Mesothelial cell of epicardium (in vitro differentiated cells): ENCODE results near the gene IRGQ. TPM values are rescaled to one million over a fixed set of nuclear protein-coding genes. Genes with fewer than 3 reads are reported as not detected.
"Not testable (repeated sequence)": the region's sequence is repeated elsewhere in the genome, so short reads cannot be mapped to it uniquely, and the experiment has no call there.

Experiments used
- DNase-seq, 2 experiments: peaks; one replicate each; pipeline ENCODE4 v3.0.0; 2021; ENCODE audit warnings: low spot score in 2 of 2; ENCODE audit not compliant: unreplicated experiment in 2 of 2
- H3K27ac Mint-ChIP-seq: 2 replicates; pipeline ENCODE4 v1.8.0; 2021; ENCODE audit warnings: mixed read lengths
- H3K27me3 Mint-ChIP-seq: 2 replicates; pipeline ENCODE4 v1.8.0; 2021; ENCODE audit warnings: low read depth, mixed read lengths
- H3K36me3 Mint-ChIP-seq: 2 replicates; pipeline ENCODE4 v1.8.0; 2021; ENCODE audit warnings: mixed read lengths
- H3K4me1 Mint-ChIP-seq: 2 replicates; pipeline ENCODE4 v1.8.0; 2021; ENCODE audit warnings: mixed read lengths
- H3K4me3 Mint-ChIP-seq: 2 replicates; pipeline ENCODE4 v1.8.0; 2021; ENCODE audit warnings: mild to moderate bottlenecking, moderate library complexity, mixed read lengths
- H3K9me3 Mint-ChIP-seq: 2 replicates; pipeline ENCODE4 v1.8.0; 2021; ENCODE audit warnings: mixed read lengths
- CTCF ChIP-seq: fragments of 200-600 bp; sonication (generic); IDR thresholded peaks from one replicate; pipeline ENCODE4 v1.5.0; 2021; ENCODE audit warnings: antibody characterized with exemption; ENCODE audit not compliant: unreplicated experiment
- total RNA-seq: library from RNA; stranded (reverse); gene quantifications from 3 replicates; pipeline ENCODE4 v1.2.1, GENCODE V29; 2021

The IRGQ gene
- total RNA-seq, 1 donor from 2014 or later = 42.2 TPM

GRCh38 chr19:43640424-43640757, 44.5 kb upstream of the IRGQ start:
- DNase-seq = no peak
- peaks cover 33% of the 10 kb centered on the region for H3K27me3 Mint-ChIP-seq
- H3K4me1 Mint-ChIP-seq = peaks cover 27% of the 10 kb centered on the region
- H3K36me3 Mint-ChIP-seq = no peaks in the 10 kb centered on the region
- no peak for TF ChIP-seq CTCF
- H3K27ac Mint-ChIP-seq = no peak overlapping the region
- no peaks in the 10 kb centered on the region for H3K9me3 Mint-ChIP-seq
- H3K4me3 Mint-ChIP-seq = peak overlapping the region; percentile 72

GRCh38 chr19:43639519-43640423, 43.8 kb upstream of the IRGQ start, which contains the start of gene CADM4:
CADM4 (minus strand) TSS chr19:43639850; CDS start chr19:43639790, 60 bp downstream.
- DNase-seq = peak in 1 of 2 experiments; percentile 49
- peak within 1 kb of the TSS; percentile 13 for H3K27ac Mint-ChIP-seq
- TF ChIP-seq CTCF = no peak
- peaks cover 33% of the 10 kb centered on the region for H3K27me3 Mint-ChIP-seq
- no peaks in the 10 kb centered on the region for H3K9me3 Mint-ChIP-seq
- H3K4me3 Mint-ChIP-seq = peak within 1 kb of the TSS; percentile 87
- peaks cover 32% of the 10 kb centered on the region for H3K4me1 Mint-ChIP-seq
- no peaks in the 10 kb centered on the region for H3K36me3 Mint-ChIP-seq

GRCh38 chr19:43638995-43639518, 43.1 kb upstream of the IRGQ start:
- Mint-ChIP-seq H3K27me3 (peaks cover 33% of the 10 kb centered on the region), H3K36me3 (no peaks in the 10 kb centered on the region), H3K4me3 (peak overlapping the region; percentile 87), H3K9me3 (no peaks in the 10 kb centered on the region), H3K4me1 (peaks cover 35% of the 10 kb centered on the region), H3K27ac (peak overlapping the region; percentile 13)
- no peak for TF ChIP-seq CTCF
- DNase-seq = no peak

GRCh38 chr19:43638214-43638994, 42.5 kb upstream of the IRGQ start:
- peak overlapping the region; percentile 13 for H3K27ac Mint-ChIP-seq
- no peaks in the 10 kb centered on the region for H3K9me3 Mint-ChIP-seq
- peak overlapping the region; percentile 87 for H3K4me3 Mint-ChIP-seq
- H3K27me3 Mint-ChIP-seq = peaks cover 33% of the 10 kb centered on the region
- DNase-seq = no peak
- no peak for TF ChIP-seq CTCF
- peaks cover 35% of the 10 kb centered on the region for H3K4me1 Mint-ChIP-seq
- H3K36me3 Mint-ChIP-seq = peaks cover under 1% of the 10 kb centered on the region

GRCh38 chr19:43636121-43636683, 40.3 kb upstream of the IRGQ start:
- peaks cover 2% of the 10 kb centered on the region for H3K36me3 Mint-ChIP-seq
- no peaks in the 10 kb centered on the region for H3K9me3 Mint-ChIP-seq
- DNase-seq = no peak
- H3K27ac Mint-ChIP-seq = no peak overlapping the region
- H3K4me1 Mint-ChIP-seq = peaks cover 31% of the 10 kb centered on the region
- H3K27me3 Mint-ChIP-seq = peaks cover 22% of the 10 kb centered on the region
- no peak overlapping the region for H3K4me3 Mint-ChIP-seq
- no peak for TF ChIP-seq CTCF

- not testable (repeated sequence) for DNase-seq
Observed at GRCh38 chr19:43635561-43635940, 39.6 kb upstream of the IRGQ start.

More at GRCh38 chr19:43635561-43635940, 39.6 kb upstream of the IRGQ start:
- peaks cover 29% of the 10 kb centered on the region for H3K4me1 Mint-ChIP-seq
- H3K27me3 Mint-ChIP-seq = peaks cover 17% of the 10 kb centered on the region
- H3K4me3 Mint-ChIP-seq = peak overlapping the region; percentile 65
- not testable (repeated sequence) for H3K36me3 Mint-ChIP-seq, H3K9me3 Mint-ChIP-seq
- H3K27ac Mint-ChIP-seq = peak overlapping the region; percentile 66
